Measurements from ENCODE around the gene LAD1.

Gene LAD1

DNA sequence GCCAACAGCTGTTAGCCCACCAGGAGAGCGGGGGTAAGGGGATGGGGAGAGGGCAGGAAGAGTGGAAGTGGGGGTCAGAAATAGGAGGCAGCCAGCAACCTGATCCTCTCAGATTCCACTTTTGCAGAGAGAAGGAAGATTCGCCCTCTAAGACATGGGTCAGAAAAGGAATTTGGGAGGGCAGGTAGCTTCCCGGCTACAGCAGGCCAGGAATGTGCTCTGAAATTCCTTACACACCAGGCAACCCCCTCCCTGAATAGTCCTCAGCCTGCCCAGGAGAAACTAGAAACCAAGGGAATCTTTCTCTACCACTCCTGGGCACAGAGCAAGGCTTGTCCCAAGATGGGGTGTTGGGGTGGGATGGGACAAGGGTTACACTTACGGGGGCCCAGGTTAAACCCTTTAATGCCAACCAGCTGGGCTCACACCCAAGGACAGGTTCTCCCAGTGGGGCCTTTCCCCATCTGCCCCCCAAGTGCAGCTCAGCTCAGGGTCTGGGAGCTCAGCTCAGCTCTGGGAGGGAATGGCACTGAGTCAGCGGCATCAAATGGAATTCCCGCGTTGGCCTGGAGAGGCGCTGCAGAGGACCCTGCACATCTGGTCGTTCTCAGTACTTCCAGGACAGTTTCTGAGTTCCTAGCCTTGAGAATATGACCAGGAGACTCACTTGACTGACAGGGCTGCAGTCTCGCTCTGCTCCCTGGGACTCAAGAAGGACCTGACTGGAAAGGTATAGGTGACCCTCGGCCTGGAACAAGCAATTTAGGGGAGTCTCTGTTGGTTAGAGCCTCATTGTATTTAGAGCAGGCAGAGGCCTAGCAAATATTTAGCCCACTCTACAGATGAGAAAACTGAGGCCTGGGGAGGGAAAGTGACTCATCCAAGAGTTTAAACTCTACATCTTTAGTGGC is 22.4 kb downstream of the LAD1 start:
- no peaks in the 10 kb centered on the region for H3K79me2 ChIP-seq (ENCODE audit: control insufficient read depth, insufficient read depth, low read length, poor library complexity)
- H3K23ac ChIP-seq (ENCODE audit: low read length), result no peak overlapping the region
- H3K9ac ChIP-seq (ENCODE audit: low read length), result no peak overlapping the region
- no CpG with 5 or more reads among the region's 11 CpGs for WGBS (ENCODE audit: extremely low coverage, insufficient coverage, insufficient read length)
- DNase-seq, result peak; percentile 16 to 57
- no peak overlapping the region for H2AFZ ChIP-seq (ENCODE audit: insufficient read depth, low read length, poor library complexity)
- H3K27ac ChIP-seq (ENCODE audit: low read depth, low read length), result peak overlapping the region; percentile 87
- H2AK5ac ChIP-seq (ENCODE audit: low read length), result no peak overlapping the region
- peak overlapping the region; percentile 24 for H2BK12ac ChIP-seq (ENCODE audit: low read length)
- H3K4me3 ChIP-seq (ENCODE audit: low read depth, low read length), result no peak overlapping the region
- H3K4ac ChIP-seq (ENCODE audit: low read depth, low read length), result no peak overlapping the region
- H4K91ac ChIP-seq (ENCODE audit: low read depth, low read length), result peak overlapping the region; percentile 67
- H3K79me1 ChIP-seq (ENCODE audit: low read length), result peaks cover 19% of the 10 kb centered on the region
- H2BK5ac ChIP-seq (ENCODE audit: low read depth, low read length, poor library complexity), result peak overlapping the region; percentile 62
- H4K12ac ChIP-seq (ENCODE audit: low read depth, low read length), result no peak overlapping the region
- peak overlapping the region; percentile 42 for H3K4me2 ChIP-seq (ENCODE audit: low read length)
- H3K36me3 ChIP-seq (ENCODE audit: control insufficient read depth in 1 of 2, insufficient read depth in 2 of 2, low read length in 2 of 2), result no peaks in the 10 kb centered on the region
- H2BK120ac ChIP-seq (ENCODE audit: insufficient read depth, low read length, poor library complexity), result peak overlapping the region; percentile 65
- H3K18ac ChIP-seq (ENCODE audit: low read length), result peak overlapping the region; percentile 34
- H3K27me3 ChIP-seq (ENCODE audit: insufficient read depth, low read length), result no peaks in the 10 kb centered on the region
- peak overlapping the region; percentile 21 for H4K8ac ChIP-seq (ENCODE audit: low read depth, low read length)
- no peaks in the 10 kb centered on the region for H3K9me3 ChIP-seq (ENCODE audit: insufficient read depth, low read depth, low read length)
- H3K14ac ChIP-seq (ENCODE audit: low read length), result peak overlapping the region; percentile 43
- H3K4me1 ChIP-seq (ENCODE audit: control insufficient read depth in 1 of 2, insufficient read depth in 2 of 2, low read length in 2 of 2), result peaks cover 27 to 35% of the 10 kb centered on the region in 2 experiments

- no peak overlapping the region for H3K23ac ChIP-seq (ENCODE audit: low read length)
Observed at GRCh38 chr1:201376107-201376463, 23.0 kb downstream of the LAD1 start.

GRCh38 chr1:201375169-201375568 is 24.0 kb downstream of the LAD1 start:
- no peak overlapping the region for H3K23ac ChIP-seq (ENCODE audit: low read length)
- no peak overlapping the region for H3K27ac ChIP-seq (ENCODE audit: low read depth, low read length)
- H2BK12ac ChIP-seq (ENCODE audit: low read length), result peak overlapping the region; percentile 1
- H3K36me3 ChIP-seq (ENCODE audit: control insufficient read depth in 1 of 2, insufficient read depth in 2 of 2, low read length in 2 of 2), result no peaks in the 10 kb centered on the region
- H3K4ac ChIP-seq (ENCODE audit: low read depth, low read length), result no peak overlapping the region
- H3K79me1 ChIP-seq (ENCODE audit: low read length), result peaks cover 19% of the 10 kb centered on the region
- H2BK120ac ChIP-seq (ENCODE audit: insufficient read depth, low read length, poor library complexity), result no peak overlapping the region
- H3K4me3 ChIP-seq (ENCODE audit: low read depth, low read length), result no peak overlapping the region
- no CpG with 5 or more reads among the region's 4 CpGs for WGBS (ENCODE audit: extremely low coverage, insufficient coverage, insufficient read length)
- H3K9ac ChIP-seq (ENCODE audit: low read length), result no peak overlapping the region
- no peaks in the 10 kb centered on the region for H3K79me2 ChIP-seq (ENCODE audit: control insufficient read depth, insufficient read depth, low read length, poor library complexity)
- H3K27me3 ChIP-seq (ENCODE audit: insufficient read depth, low read length), result no peaks in the 10 kb centered on the region
- H2BK5ac ChIP-seq (ENCODE audit: low read depth, low read length, poor library complexity), result no peak overlapping the region
- no peak overlapping the region for H4K8ac ChIP-seq (ENCODE audit: low read depth, low read length)
- H3K9me3 ChIP-seq (ENCODE audit: insufficient read depth, low read depth, low read length), result no peaks in the 10 kb centered on the region
- H2AK5ac ChIP-seq (ENCODE audit: low read length), result no peak overlapping the region
- H2AFZ ChIP-seq (ENCODE audit: insufficient read depth, low read length, poor library complexity), result no peak overlapping the region
- H4K12ac ChIP-seq (ENCODE audit: low read depth, low read length), result no peak overlapping the region
- no peak overlapping the region for H3K14ac ChIP-seq (ENCODE audit: low read length)
- H3K4me1 ChIP-seq (ENCODE audit: control insufficient read depth in 1 of 2, insufficient read depth in 2 of 2, low read length in 2 of 2), result peaks cover 23 to 30% of the 10 kb centered on the region in 2 experiments
- H3K4me2 ChIP-seq (ENCODE audit: low read length), result no peak overlapping the region
- no peak for DNase-seq
- no peak overlapping the region for H4K91ac ChIP-seq (ENCODE audit: low read depth, low read length)
- H3K18ac ChIP-seq (ENCODE audit: low read length), result no peak overlapping the region

More at GRCh38 chr1:201376107-201376463, 23.0 kb downstream of the LAD1 start:
- H3K9me3 ChIP-seq (ENCODE audit: insufficient read depth, low read depth, low read length), result no peaks in the 10 kb centered on the region
- H3K4me3 ChIP-seq (ENCODE audit: low read depth, low read length), result no peak overlapping the region
- H3K14ac ChIP-seq (ENCODE audit: low read length), result peak overlapping the region; percentile 40
- H2BK120ac ChIP-seq (ENCODE audit: insufficient read depth, low read length, poor library complexity), result peak overlapping the region; percentile 28
- peak overlapping the region; percentile 67 for H4K91ac ChIP-seq (ENCODE audit: low read depth, low read length)
- H3K79me1 ChIP-seq (ENCODE audit: low read length), result peaks cover 19% of the 10 kb centered on the region
- H3K9ac ChIP-seq (ENCODE audit: low read length), result no peak overlapping the region
- H4K12ac ChIP-seq (ENCODE audit: low read depth, low read length), result no peak overlapping the region
- peak overlapping the region; percentile 34 for H2BK12ac ChIP-seq (ENCODE audit: low read length)
- peaks cover 23 to 31% of the 10 kb centered on the region in 2 experiments for H3K4me1 ChIP-seq (ENCODE audit: control insufficient read depth in 1 of 2, insufficient read depth in 2 of 2, low read length in 2 of 2)
- H3K4ac ChIP-seq (ENCODE audit: low read depth, low read length), result no peak overlapping the region
- no peak overlapping the region for H2AFZ ChIP-seq (ENCODE audit: insufficient read depth, low read length, poor library complexity)
- H2BK5ac ChIP-seq (ENCODE audit: low read depth, low read length, poor library complexity), result peak overlapping the region; percentile 19
- peak overlapping the region; percentile 87 for H3K27ac ChIP-seq (ENCODE audit: low read depth, low read length)
- H3K27me3 ChIP-seq (ENCODE audit: insufficient read depth, low read length), result no peaks in the 10 kb centered on the region
- H3K79me2 ChIP-seq (ENCODE audit: control insufficient read depth, insufficient read depth, low read length, poor library complexity), result no peaks in the 10 kb centered on the region
- DNase-seq, result no peak
- no peak overlapping the region for H4K8ac ChIP-seq (ENCODE audit: low read depth, low read length)
- WGBS (ENCODE audit: extremely low coverage, insufficient coverage, insufficient read length), result no CpG with 5 or more reads among the region's 4 CpGs
- no peaks in the 10 kb centered on the region for H3K36me3 ChIP-seq (ENCODE audit: control insufficient read depth in 1 of 2, insufficient read depth in 2 of 2, low read length in 2 of 2)
- peak overlapping the region; percentile 17 for H2AK5ac ChIP-seq (ENCODE audit: low read length)
- peak overlapping the region; percentile 42 for H3K4me2 ChIP-seq (ENCODE audit: low read length)
- H3K18ac ChIP-seq (ENCODE audit: low read length), result peak overlapping the region; percentile 12

DNA sequence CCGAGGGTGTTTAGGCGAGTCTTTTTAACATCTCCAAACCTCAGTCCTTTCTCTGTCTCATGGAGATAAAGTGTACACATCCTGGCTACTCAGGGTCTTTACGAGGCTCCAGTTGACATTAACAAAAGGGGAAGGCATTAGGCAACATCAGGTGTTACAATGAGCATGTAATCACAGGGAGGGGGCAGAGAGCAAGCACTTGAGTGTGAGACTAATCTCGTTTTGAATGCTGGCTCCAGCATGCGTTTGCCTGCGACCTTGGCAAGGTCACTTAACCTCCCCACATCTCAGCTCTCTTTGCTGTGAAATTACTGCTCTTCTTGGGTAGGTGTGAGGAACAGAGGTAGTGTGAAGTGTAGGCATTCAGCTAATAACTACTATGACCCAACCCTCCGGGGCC is 24.8 kb downstream of the LAD1 start:
- H3K14ac ChIP-seq (ENCODE audit: low read length), result no peak overlapping the region
- H2BK120ac ChIP-seq (ENCODE audit: insufficient read depth, low read length, poor library complexity), result no peak overlapping the region
- no peak overlapping the region for H4K91ac ChIP-seq (ENCODE audit: low read depth, low read length)
- H2AK5ac ChIP-seq (ENCODE audit: low read length), result no peak overlapping the region
- H4K12ac ChIP-seq (ENCODE audit: low read depth, low read length), result no peak overlapping the region
- no peaks in the 10 kb centered on the region for H3K36me3 ChIP-seq (ENCODE audit: control insufficient read depth in 1 of 2, insufficient read depth in 2 of 2, low read length in 2 of 2)
- no peak overlapping the region for H3K27ac ChIP-seq (ENCODE audit: low read depth, low read length)
- H3K79me2 ChIP-seq (ENCODE audit: control insufficient read depth, insufficient read depth, low read length, poor library complexity), result no peaks in the 10 kb centered on the region
- H3K4me1 ChIP-seq (ENCODE audit: control insufficient read depth in 1 of 2, insufficient read depth in 2 of 2, low read length in 2 of 2), result peaks cover 23 to 30% of the 10 kb centered on the region in 2 experiments
- no peaks in the 10 kb centered on the region for H3K27me3 ChIP-seq (ENCODE audit: insufficient read depth, low read length)
- no peak overlapping the region for H4K8ac ChIP-seq (ENCODE audit: low read depth, low read length)
- no peak for DNase-seq
- no peak overlapping the region for H3K4me3 ChIP-seq (ENCODE audit: low read depth, low read length)
- H3K23ac ChIP-seq (ENCODE audit: low read length), result no peak overlapping the region
- H3K4ac ChIP-seq (ENCODE audit: low read depth, low read length), result no peak overlapping the region
- H3K9me3 ChIP-seq (ENCODE audit: insufficient read depth, low read depth, low read length), result no peaks in the 10 kb centered on the region
- H3K18ac ChIP-seq (ENCODE audit: low read length), result no peak overlapping the region
- peaks cover 19% of the 10 kb centered on the region for H3K79me1 ChIP-seq (ENCODE audit: low read length)
- no peak overlapping the region for H3K9ac ChIP-seq (ENCODE audit: low read length)
- no peak overlapping the region for H2BK5ac ChIP-seq (ENCODE audit: low read depth, low read length, poor library complexity)
- H2BK12ac ChIP-seq (ENCODE audit: low read length), result no peak overlapping the region
- H3K4me2 ChIP-seq (ENCODE audit: low read length), result no peak overlapping the region
- H2AFZ ChIP-seq (ENCODE audit: insufficient read depth, low read length, poor library complexity), result no peak overlapping the region
- WGBS (ENCODE audit: extremely low coverage, insufficient coverage, insufficient read length), result no CpG with 5 or more reads among the region's 7 CpGs

Data from trophoblast cell (in vitro differentiated cells and primary cell).